ENCODE measurements around the gene NECTIN4.
A peak's percentile ranks its signal among the peaks of the same experiment; 100 is the strongest.

The NECTIN4 gene

GRCh38 chr1:161111117-161111516 is 21.8 kb upstream of the NECTIN4 start:
- no peak for DNase-seq

GRCh38 chr1:161106431-161106830 is 17.1 kb upstream of the NECTIN4 start:
- no peak for DNase-seq

GRCh38 chr1:161100556-161100955 is 11.2 kb upstream of the NECTIN4 start:
- DNase-seq, result no peak

GRCh38 chr1:161099090-161099802 is 9.9 kb upstream of the NECTIN4 start:
- DNase-seq, result no peak

- DNase-seq, result peak; percentile 14
These were observed 9.1 kb upstream of the NECTIN4 start, which contains the start of gene KLHDC9 for GRCh38 chr1:161098210-161099068. Gene KLHDC9 (plus strand): TSS chr1:161098361. CDS start chr1:161098536, 175 bp downstream.

- no peak for DNase-seq
These were observed 7.2 kb upstream of the NECTIN4 start for GRCh38 chr1:161096530-161096929.

GRCh38 chr1:161096015-161096414 is 6.7 kb upstream of the NECTIN4 start:
- DNase-seq, result no peak

GRCh38 chr1:161095230-161095629 is 5.9 kb upstream of the NECTIN4 start:
- DNase-seq, result no peak

GRCh38 chr1:161094481-161094880 is 5.1 kb upstream of the NECTIN4 start:
- no peak for DNase-seq

- no peak for DNase-seq
These were observed 3.3 kb upstream of the NECTIN4 start for GRCh38 chr1:161092621-161093028.

GRCh38 chr1:161091796-161092507 is 2.6 kb upstream of the NECTIN4 start:
- DNase-seq, result no peak

- no peak for DNase-seq
These were observed 1.7 kb upstream of the NECTIN4 start for GRCh38 chr1:161091093-161091492.

GRCh38 chr1:161090617-161091016 is 1.3 kb upstream of the NECTIN4 start:
- no peak for DNase-seq

- no peak for DNase-seq
These were observed 580 bp upstream of the NECTIN4 start for GRCh38 chr1:161089938-161090337.

GRCh38 chr1:161088587-161089110 is 709 bp downstream of the NECTIN4 start:
- no peak for DNase-seq

- DNase-seq, result no peak
These were observed 2.9 kb downstream of the NECTIN4 start for GRCh38 chr1:161086457-161086856.

- no peak for DNase-seq
These were observed 4.2 kb downstream of the NECTIN4 start for GRCh38 chr1:161085165-161085564.

- DNase-seq, result no peak
These were observed 4.8 kb downstream of the NECTIN4 start for GRCh38 chr1:161084597-161084988.

- DNase-seq, result no peak
These were observed 5.4 kb downstream of the NECTIN4 start for GRCh38 chr1:161083748-161084596.

GRCh38 chr1:161082996-161083747 is 6.2 kb downstream of the NECTIN4 start:
- no peak for DNase-seq

GRCh38 chr1:161082483-161082882 is 6.9 kb downstream of the NECTIN4 start:
- no peak for DNase-seq

All from cortex of kidney (tissue), 1 donor.